ENCODE data around the gene APOBEC2.

APOBEC2 gene

DNA sequence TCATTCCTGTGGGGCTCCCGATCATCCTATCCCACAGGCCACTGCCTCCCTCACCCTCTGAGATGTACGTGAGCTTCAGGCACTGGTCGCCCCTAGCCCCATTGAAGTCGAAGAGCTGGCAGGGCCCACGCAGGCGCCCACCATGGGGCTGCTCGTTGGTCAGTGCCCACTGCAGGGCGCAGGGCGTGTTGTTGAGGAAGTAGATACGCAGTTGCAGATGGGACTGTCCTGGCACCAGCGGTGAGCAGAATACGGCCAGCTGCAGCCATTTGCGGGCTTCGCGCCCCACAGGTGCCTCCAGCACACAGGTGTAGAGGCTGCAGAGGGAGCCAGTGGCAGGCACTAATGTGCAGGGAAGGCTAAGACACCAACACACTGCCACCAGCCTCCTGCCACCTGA is 20.2 kb upstream of the APOBEC2 start:
- no peaks in the 10 kb centered on the region for H3K27me3 ChIP-seq (replicated peaks; ENCODE audit: control insufficient read depth, insufficient read depth, low read length)
- DNase-seq (ENCODE audit: extremely low read depth, insufficient read length), result no peak
- no peak overlapping the region for H3K4me3 ChIP-seq (replicated peaks; ENCODE audit: low read depth, low read length)
- no peaks in the 10 kb centered on the region for H3K36me3 ChIP-seq (ENCODE audit: control insufficient read depth, insufficient read depth, low read length)
- TF ChIP-seq CTCF (IDR thresholded peaks at IDR 0.05; ENCODE audit: insufficient read depth, low read length, poor library complexity, severe bottlenecking), result no peak

DNA sequence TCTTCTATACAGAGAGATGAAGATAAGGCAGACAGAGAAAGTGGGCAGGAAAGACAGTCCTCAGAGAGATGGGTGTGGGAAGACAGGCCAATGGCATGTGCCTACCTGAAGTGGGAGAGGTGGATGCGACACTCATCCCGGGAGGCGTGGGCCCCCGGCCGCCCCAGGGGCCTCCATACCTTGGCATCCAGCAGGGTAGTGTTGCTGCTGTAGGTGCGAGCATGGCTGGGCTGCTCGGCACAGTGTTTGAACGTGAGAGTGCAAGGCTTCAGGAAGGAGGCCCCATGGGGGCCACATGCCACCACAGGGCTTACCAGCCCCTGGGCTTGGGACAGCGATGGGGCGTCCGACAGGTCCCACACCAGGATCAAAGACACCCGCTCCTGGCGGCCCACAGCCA is 19.2 kb upstream of the APOBEC2 start:
- TF ChIP-seq CTCF (IDR thresholded peaks at IDR 0.05; ENCODE audit: insufficient read depth, low read length, poor library complexity, severe bottlenecking), result no peak
- Histone ChIP-seq H3K27me3 (replicated peaks; ENCODE audit: control insufficient read depth, insufficient read depth, low read length) (no peaks in the 10 kb centered on the region), H3K36me3 (ENCODE audit: control insufficient read depth, insufficient read depth, low read length) (no peaks in the 10 kb centered on the region), H3K4me3 (replicated peaks; ENCODE audit: low read depth, low read length) (no peak overlapping the region)
- DNase-seq (ENCODE audit: extremely low read depth, insufficient read length), result no peak

- no peaks in the 10 kb centered on the region for H3K36me3 ChIP-seq (ENCODE audit: control insufficient read depth, insufficient read depth, low read length)
- no peak for DNase-seq (ENCODE audit: extremely low read depth, insufficient read length)
- no peaks in the 10 kb centered on the region for H3K27me3 ChIP-seq (replicated peaks; ENCODE audit: control insufficient read depth, insufficient read depth, low read length)
- no peak for TF ChIP-seq CTCF (IDR thresholded peaks at IDR 0.05; ENCODE audit: insufficient read depth, low read length, poor library complexity, severe bottlenecking)
- H3K4me3 ChIP-seq (replicated peaks; ENCODE audit: low read depth, low read length), result no peak overlapping the region
These were observed 16.8 kb upstream of the APOBEC2 start for GRCh38 chr6:41036186-41036585.

DNA sequence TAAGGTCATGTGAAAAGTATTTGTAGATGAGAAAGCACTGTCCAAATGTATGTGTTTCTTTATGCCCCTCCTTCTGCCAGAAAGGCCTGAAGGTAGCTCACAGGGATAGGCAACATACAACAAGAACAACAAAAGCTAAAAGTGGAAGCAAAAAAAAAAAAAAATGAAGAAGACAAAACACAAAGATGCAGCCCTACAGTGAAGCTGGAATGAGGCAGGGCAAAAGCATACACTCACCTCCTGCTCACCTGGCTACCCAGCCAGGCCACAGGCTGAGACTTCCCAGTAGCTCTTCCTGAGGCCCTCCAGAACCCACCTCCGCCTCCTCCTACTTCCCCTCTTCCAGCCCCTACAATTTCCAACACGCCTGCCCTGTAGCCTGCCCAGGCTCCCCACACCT is 16.4 kb upstream of the APOBEC2 start:
- Histone ChIP-seq H3K27me3 (replicated peaks; ENCODE audit: control insufficient read depth, insufficient read depth, low read length) (no peaks in the 10 kb centered on the region), H3K36me3 (ENCODE audit: control insufficient read depth, insufficient read depth, low read length) (no peaks in the 10 kb centered on the region), H3K4me3 (replicated peaks; ENCODE audit: low read depth, low read length) (no peak overlapping the region)
- no peak for TF ChIP-seq CTCF (IDR thresholded peaks at IDR 0.05; ENCODE audit: insufficient read depth, low read length, poor library complexity, severe bottlenecking)
- no peak for DNase-seq (ENCODE audit: extremely low read depth, insufficient read length)

GRCh38 chr6:41037107-41037900 is 15.7 kb upstream of the APOBEC2 start:
- Histone ChIP-seq H3K27me3 (replicated peaks; ENCODE audit: control insufficient read depth, insufficient read depth, low read length) (no peaks in the 10 kb centered on the region), H3K36me3 (ENCODE audit: control insufficient read depth, insufficient read depth, low read length) (no peaks in the 10 kb centered on the region), H3K4me3 (replicated peaks; ENCODE audit: low read depth, low read length) (no peak overlapping the region)
- DNase-seq (ENCODE audit: extremely low read depth, insufficient read length), result no peak
- TF ChIP-seq CTCF (IDR thresholded peaks at IDR 0.05; ENCODE audit: insufficient read depth, low read length, poor library complexity, severe bottlenecking), result no peak

DNA sequence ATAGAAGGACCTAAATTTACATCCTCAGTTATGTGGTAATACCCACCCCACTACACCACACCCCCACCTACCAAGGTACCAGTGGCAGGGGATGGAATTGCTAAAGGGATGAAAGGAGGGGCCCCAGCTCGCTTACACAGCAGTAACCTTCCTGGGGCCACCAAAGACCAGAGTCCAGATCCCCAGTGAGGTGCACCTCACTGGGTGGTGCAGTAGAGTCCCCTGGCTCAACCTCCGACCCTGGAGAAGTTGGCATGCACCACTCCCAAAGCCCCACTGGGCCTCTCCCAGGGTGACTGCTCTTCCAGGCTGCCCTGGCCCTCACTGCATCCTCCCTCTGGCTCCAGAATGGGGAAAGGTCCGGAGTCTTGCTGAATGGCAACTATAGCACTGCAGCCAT is 14.8 kb upstream of the APOBEC2 start:
- Histone ChIP-seq H3K27me3 (replicated peaks; ENCODE audit: control insufficient read depth, insufficient read depth, low read length) (no peaks in the 10 kb centered on the region), H3K4me3 (replicated peaks; ENCODE audit: low read depth, low read length) (no peak overlapping the region), H3K36me3 (ENCODE audit: control insufficient read depth, insufficient read depth, low read length) (no peaks in the 10 kb centered on the region)
- DNase-seq (ENCODE audit: extremely low read depth, insufficient read length), result no peak
- TF ChIP-seq CTCF (IDR thresholded peaks at IDR 0.05; ENCODE audit: insufficient read depth, low read length, poor library complexity, severe bottlenecking), result no peak

Measured in GM06990 (cell line).